GM21576 (cell line): ENCODE data around the gene CPZ.
"Not testable (repeated sequence)": the region's sequence is repeated elsewhere in the genome, so short reads cannot be mapped to it uniquely, and the experiment has no call there.

Experiments
- ATAC-seq: cut with Tn5 transposase; IDR thresholded peaks from one replicate; pipeline ENCODE4 v1.9.1; 2021; ENCODE audit warnings: mild to moderate bottlenecking, moderate library complexity; ENCODE audit not compliant: unreplicated experiment

CPZ gene

DNA sequence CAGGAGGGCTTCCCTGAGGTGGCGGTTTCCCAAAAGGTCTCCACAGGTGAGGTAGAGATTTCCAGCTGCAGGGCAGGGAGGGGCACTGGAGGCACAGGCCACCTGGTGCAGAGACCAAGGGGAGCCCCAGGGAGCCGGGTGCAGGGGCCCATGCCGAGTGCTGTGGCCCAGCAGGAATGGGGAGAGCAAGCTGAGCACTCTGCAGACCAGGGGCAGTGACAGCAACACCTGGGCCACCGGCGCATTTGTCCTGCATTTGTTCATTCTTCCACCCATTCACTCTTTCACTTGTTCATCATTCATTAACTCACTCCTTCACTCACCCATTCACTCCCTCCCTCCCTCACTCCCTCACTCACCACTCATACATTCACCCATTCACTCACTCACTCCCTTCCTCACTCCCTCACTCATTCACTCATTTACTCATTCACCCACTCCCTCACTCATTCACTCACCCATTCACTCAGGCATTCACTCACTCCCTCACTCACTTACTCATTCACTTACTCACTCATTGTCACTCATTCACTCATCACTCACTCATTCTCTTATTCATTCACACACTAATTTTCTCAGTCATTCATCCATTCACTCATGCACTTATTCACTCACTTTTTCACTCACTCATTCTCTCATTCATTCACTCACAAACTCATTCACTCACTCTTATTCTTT, 16.3 kb downstream of the CPZ start:
- ATAC-seq: no peak

DNA sequence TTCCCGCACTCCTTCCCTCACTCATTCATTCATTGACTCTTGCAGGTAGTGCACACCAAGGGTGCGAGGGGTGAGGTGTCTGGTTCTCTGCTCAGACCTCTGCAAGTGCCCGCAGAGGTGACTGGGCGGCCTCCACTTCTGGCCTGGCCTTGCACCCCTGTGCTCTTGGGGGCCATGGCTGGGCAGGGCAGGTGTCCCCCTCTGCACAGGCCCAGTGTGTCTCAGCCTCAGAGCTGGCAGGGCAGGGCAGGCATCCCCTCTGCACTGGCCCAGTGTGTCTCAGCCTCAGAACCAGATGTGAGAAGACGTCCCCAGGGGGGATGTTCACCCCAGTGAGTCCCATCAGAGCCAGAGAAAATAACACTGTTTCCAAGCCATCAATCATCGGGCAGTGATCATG, 16.8 kb downstream of the CPZ start:
- ATAC-seq: no peak

DNA sequence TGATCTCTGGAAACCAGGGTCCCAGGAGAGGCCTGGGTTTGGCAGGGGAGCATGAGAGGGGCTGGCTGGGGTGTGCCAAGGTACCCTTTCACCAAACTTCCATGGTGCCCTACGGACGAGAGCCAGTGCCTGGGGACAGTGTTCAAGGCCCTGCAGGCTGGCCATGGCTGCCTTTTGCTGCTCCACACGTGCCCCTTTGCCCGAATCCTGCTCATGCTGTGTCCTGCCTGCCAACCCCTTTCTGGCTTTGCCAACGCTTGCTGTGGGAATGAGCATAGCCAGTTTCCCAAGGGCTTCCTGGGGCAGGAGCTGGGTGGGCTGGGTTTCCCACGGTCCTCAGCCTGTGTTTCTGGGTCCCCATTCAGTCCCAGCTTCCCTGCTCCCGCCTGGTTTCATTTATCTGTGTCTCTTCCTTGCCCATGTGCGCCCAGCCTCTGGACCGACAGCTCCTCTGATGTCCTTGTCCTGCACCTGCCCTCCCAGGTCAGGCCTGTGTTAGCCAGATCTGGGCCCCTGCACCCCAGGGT, 17.3 kb downstream of the CPZ start:
- ATAC-seq: no peak

DNA sequence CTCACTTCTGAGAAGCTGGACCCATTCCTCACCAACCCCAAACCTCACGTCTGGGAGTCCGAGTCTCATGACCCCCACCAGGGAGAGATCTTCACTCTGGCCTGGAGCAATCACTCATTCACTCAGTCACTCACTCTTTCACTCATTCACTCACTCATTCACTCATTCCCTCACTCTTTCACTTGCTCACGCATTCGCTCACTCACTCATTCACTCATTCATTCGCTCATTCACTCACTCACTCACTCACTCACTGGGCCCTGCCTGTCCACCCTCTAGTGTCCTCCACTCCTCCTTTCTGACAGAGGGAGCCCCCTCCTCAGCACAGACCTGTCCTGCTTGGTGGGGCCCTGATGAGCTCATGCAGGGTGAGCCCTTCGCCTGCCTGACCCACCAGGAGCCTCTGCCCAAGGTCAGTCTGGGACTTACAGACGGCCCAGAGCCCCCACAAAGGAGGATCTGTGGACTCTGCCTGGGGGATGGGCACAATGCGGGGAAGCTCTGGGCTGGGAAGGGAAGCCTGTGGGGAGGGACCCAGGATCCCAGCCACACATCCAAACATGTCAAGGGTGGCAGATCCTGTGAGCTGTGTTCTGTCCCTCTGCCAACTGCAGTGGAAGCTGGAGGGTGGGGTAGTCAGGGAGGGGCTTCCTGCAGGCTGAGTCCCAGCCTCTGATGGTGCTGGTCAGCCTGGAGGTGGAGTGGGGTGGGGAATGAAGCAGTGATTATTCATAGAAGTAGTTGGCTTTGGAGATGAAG, 18.5 kb downstream of the CPZ start:
- ATAC-seq: no peak

DNA sequence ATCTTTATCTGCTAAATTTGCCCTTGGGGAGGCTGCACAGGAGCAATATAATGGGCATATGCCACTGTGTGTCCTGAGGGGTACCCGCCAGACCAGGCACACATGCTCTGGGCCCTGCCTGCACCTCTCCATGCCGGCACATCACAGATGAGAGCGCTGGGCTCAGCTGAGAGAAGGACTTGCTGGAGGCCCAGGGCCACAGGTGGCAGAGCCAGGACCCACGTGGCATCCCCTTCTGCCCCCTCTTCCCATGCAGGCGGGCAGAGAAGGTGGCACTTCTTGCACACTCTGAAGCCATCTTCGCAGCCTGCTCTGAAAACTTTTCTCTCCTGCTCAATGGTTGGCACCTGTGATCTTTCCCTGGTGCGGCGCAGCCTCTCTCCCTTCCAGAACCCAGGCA, 20.1 kb downstream of the CPZ start:
- no peak for ATAC-seq

DNA sequence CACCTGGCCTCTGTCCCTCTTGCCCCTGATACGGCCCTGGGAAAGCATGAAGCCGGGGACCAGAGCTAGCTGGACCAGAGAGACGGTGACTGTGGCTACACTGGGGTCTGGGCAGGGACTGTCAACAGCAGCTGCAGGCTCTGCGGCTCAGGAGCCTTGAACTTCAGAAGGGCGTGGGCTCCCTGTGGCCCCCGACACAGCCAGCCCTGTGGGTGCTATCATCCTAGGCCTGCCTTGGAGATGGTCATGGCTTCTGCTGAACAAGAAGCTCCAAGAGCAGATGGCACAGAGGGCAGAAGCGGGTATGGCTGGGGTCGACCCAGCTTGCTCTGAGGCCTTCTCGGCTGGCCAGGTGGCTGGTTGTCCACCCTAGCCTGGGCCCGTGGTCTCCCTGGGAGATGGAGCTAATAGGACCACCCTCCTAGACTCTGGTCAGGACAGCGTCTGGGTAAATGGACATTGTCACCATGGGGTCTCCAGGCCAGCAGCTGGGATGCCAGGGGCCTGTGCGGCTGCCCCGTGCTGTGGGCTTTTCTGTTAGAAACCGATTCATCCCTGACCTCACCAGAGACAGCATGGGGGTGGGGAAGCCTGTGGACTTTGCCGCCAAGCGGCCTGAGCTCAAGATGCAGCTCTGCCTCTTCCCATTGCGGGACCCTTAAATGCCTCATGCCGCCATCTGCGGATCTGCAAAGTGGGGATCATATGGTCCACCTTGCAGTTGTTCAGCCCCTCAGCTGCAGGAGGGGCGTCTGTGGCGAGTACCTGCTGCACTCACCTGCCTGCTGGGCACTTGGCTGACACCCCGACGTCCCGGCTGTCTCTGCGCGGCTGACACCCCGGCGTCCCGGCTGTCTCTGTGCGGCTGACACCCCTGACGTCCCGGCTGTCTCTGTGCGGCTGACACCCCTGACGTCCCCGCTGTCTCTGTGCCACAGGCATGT, 21.1 kb downstream of the CPZ start:
- ATAC-seq: no peak

DNA sequence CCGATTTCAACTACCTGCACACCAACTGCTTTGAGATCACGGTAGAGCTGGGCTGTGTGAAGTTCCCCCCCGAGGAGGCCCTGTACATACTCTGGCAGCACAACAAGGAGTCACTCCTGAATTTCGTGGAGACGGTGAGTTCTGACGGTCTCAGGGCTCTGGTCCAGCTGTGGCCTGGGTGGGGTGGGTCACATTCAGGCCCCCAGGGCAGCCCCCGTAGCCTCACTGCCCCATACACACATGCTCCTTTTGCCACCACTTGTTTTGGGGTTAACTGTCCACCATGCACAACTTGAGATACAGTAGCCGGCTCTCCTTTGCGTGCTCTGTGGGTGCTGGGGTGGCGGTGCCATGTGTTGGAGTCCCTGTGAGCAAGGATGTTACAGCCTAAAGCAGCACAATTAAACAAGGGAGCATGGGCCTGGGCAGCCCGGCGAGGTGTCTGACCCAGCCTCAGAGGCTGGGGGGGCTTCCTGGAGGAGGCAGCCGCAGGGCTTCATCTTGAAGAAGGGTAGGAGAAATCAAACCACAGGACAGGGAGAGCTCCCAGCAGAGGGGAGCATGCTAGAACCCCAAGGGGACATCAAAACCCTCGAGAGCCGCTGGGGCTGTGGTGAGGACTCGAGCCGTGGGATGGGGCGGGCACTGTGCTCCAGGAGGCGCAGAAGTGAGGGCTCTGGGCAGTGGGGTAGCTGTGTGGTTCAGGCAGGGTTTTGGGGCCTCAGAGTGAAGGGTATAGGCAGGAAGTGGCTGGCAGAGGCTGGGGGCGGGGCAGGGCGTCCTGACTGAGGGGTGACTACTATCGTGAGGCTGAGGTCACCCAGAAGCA, 22.0 kb downstream of the CPZ start:
- ATAC-seq: no peak

DNA sequence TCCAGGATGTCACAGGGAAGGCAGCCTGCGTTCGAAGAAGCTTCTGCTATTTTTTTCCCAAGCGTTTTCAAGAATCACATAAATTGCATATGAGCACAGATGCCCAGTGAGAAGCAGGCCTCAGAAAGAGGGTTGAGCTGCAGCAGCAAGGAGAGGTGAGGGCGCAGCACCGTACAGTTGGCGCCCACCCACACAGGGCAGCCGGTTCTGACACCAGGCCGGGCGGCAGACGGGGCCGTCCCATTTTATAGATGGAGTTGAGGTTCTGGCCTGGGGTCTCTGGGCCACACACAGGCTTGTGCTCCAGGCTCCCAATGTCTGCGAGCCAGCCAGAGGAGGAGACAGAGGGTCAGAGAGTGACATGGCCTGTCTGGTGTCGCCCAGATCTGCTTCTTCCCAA, 22.8 kb downstream of the CPZ start:
- ATAC-seq: no peak

DNA sequence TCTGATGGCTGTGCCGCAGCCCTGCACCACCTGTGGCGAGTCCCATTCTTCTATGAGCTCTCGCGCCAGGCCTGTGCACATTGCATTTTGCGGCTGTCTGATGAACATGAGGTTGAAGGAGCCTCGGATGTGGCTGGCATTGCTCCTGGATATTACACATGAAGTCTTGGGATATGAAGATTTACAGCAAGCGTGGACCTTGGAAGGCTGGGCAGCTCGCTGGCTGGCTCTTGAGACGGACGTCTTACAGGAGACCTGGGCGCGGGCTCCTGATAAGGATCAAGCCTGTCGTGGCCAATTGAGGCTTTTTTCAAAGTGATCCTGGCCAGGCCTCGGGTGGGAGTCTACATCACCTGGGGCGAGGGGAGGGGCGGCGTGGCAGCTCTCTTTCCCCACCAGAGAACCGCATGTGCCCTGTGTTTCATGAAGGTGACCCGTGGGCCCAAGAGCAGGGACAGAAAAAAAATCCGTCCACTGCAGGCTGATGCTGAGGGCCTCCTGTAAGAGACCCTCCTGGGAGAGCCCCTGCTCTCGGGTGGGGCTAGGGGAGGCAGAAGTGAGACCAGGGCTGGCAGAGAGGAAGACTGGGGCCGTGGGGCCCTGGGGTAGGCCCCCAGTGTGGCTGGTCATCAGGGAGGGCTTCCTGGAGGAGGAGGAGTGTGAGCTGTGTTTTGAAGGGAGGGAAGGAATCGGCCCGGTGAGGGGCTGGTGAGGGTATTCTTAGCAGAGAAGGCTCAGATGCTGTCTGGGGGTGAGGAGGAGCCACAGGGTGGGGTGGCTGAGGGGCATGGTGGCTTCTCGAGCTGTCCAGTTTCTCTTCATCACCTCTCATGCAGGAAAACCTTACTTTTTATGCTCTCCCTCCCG, 23.6 kb downstream of the CPZ start:
- ATAC-seq: no peak

DNA sequence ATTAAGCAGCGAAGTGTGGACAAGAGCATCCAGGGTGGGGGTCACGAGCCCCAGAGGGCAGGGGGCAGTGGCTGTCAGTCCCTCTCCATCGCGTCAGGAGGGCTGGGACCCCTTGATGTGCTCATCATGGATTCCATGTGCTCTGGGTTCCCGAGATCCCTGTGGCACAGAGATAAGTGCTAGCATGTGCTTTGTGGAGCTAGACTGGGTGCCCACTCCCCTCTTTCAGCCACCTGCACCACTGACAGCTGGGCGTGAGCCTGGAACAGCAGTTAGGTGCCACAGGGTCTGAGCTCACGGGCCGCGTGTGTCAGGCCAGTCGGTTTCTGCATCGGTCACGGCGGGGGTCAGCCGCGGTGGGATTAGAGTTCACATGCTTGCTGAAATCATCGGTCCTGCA, 24.3 kb downstream of the CPZ start:
- ATAC-seq: no peak

DNA sequence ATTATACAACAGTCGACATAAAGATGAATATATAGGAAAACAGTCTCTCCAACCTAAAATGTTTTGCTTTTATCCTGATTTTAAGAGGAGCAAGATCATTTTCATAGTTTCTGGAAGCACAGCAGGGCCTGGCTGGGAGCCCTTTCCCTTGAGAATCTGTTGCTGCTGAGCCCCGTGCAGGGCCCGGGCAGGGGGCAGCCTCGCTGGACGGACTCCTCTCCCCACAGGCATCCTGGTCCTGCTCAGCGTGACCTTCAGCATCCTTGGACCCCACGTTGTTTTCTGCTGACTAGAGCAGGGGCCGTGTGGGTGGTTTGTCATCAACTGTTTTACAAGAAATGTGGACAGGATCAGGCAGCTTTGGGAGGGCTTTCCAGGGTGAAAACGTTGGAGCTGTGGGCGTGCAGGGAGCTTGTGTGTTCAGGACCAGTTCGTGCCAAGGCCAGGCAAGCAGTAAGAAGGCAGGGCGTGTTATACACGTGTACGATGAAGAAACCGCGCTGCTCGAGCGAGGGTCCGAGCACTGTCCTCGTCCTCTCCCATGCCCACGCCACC, 25.0 kb downstream of the CPZ start:
- ATAC-seq: no peak

DNA sequence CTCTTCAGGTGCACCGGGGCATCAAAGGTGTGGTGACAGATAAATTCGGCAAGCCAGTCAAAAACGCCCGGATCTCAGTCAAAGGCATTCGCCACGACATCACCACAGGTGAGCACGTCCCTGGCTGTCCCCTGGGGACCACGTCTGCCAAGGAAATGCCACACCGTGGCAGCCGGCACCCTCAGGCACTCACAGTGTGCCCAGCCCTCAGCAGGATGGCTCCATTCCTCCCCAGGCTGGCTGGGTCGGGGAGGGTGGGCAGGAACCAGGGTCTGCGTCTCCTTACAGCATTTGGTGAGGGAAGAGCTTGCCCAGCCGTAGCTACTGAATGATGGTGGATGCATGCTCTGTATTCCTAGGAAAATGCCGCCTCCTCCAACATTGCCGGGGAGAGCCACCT, 25.9 kb downstream of the CPZ start:
- no peak for ATAC-seq

DNA sequence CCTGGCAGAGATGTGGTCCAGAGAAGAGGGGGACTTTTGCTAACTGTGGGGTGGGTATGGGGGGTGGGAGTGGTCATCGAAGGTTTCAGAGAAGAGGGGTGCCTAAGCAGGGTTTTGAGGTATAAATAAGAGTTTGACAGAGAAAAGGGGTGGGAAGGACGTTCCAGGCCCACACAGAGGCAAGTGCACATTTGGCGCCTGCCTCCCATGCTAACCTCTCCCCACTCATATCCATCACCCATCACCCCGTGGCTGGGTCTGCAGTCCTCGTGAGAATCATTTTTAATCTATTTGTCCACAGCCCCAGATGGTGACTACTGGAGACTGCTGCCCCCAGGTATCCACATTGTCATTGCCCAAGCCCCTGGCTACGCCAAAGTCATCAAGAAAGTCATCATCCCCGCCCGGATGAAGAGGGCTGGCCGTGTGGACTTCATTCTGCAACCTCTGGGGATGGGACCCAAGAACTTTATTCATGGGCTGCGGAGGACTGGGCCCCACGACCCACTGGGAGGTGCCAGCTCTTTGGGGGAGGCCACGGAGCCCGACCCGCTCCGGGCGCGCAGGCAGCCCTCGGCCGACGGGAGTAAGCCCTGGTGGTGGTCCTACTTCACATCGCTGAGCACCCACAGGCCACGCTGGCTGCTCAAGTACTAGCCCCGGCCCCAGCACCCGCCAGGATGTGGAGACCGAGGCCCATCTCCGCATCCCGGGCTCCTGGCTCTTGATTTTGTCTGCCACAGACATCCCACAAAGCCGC, 26.6 kb downstream of the CPZ start:
- ATAC-seq: no peak

DNA sequence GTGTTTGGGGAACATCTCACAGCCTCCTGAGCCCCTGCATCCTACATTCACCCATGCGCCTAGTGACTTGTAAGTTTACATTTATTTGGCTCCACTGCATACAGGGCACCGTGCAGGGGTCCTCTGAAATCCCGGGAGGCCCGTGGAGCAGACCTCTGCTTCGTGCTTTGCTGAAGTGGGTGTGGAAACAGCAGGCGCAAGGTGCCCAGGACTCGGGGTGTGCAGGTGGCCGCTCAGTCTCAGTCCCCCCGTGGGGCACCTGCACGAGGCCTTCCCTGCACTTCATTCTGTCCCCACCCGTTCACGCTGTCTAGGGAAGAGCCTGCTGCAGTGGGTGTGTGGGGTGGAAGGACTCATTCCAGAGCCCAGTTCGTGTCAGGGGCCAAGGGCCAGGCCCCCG, 28.6 kb downstream of the CPZ start:
- ATAC-seq: not testable (repeated sequence)

DNA sequence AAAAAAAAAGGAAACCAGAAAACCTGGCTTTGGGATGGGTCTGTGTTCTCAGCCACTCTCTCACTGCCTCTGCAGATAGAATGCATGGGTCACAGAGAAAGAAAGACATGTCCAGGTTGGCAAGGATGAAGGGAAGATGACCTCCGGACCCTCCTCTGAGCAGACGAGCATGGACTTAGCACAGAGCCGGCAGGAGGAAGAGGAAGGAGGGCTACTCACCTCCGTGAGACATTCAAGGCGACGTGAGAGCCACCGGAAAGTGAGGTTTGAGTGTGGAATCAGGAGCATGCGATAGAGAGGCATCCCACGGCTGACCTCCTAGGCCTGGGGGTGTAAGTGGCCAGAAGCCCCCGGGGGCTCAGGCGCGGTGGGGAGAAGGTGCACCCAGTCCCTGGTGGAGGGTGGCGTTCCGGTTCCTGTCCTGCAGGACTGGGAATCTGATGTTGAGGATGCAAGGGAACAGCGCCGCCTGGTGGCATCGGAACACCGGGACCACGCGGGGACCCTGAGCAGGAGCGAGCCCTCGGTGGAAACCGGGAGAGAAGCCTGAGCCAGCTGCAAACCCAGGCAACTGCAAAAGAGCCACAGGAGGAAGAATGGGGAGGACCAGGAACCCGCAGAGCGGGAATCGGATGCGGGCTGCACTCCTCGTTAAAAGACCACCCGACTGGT, 32.2 kb downstream of the CPZ start:
- ATAC-seq: not testable (repeated sequence)

DNA sequence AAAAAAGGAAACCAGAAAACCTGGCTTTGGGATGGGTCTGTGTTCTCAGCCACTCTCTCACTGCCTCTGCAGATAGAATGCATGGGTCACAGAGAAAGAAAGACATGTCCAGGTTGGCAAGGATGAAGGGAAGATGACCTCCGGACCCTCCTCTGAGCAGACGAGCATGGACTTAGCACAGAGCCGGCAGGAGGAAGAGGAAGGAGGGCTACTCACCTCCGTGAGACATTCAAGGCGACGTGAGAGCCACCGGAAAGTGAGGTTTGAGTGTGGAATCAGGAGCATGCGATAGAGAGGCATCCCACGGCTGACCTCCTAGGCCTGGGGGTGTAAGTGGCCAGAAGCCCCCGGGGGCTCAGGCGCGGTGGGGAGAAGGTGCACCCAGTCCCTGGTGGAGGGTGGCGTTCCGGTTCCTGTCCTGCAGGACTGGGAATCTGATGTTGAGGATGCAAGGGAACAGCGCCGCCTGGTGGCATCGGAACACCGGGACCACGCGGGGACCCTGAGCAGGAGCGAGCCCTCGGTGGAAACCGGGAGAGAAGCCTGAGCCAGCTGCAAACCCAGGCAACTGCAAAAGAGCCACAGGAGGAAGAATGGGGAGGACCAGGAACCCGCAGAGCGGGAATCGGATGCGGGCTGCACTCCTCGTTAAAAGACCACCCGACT, 37.8 kb downstream of the CPZ start:
- not testable (repeated sequence) for ATAC-seq

DNA sequence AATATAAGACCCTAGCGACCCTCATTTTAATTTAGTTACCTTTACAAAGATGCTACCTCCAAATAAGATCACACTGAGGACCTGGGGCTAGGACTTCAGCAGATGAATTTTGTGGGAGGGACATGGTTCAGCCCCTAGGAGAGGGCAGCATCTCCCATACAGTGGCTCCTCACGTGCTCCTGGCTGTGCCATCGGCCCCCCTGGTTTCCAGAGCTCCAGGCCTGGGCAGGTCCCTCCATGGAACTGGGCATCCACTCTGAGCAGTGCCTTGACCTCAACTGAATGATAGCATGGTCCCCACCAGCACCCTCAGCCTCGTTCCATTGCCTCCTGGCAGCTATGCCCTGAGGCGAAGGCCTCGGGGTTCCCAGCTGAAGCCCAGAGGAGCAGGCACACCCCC, 39.3 kb downstream of the CPZ start:
- ATAC-seq: not testable (repeated sequence)
